K562 (cell line): ENCODE results near the gene ABLIM2. TPM values are rescaled to one million over a fixed set of nuclear protein-coding genes. Genes with fewer than 3 reads are reported as not detected.

Experiments used
- ATAC-seq: fragments of 200-7000 bp; cut with Tn5 transposase; 3 replicates; pipeline ENCODE4 v1.9.1; 2020; ENCODE audit warnings: moderate library complexity
- BruUV-seq: library from RNA; stranded (reverse); fragments of 400-500 nt; replicated peaks from 2 replicates; lab custom pipeline; 2021; lab: Mats Ljungman, UMichigan
- CTCF ChIA-PET: fragments of 300-600 bp; formaldehyde crosslinking; extraction: SDS; loops from one replicate; lab custom pipeline; 2021; ENCODE audit warnings: low intra/inter-chr PET ratio; lab: Yijun Ruan, JAX
- POLR2A ChIA-PET: fragments of 300-600, 350-650 bp; sonication (Branson Sonifier 250); formaldehyde crosslinking; extraction: SDS; loops from one replicate; lab custom pipeline; 2021; ENCODE audit warnings: antibody characterized with exemption, inconsistent platforms; lab: Yijun Ruan, JAX
- DNase-seq, 4 experiments: peaks; one replicate each; pipeline versions ENCODE4 v3.0.0 to v3.0.0-alpha.2; 2011 to 2018; ENCODE audit warnings: low spot score in 3 of 4, mixed read lengths in 3 of 4; ENCODE audit errors: extremely low read depth in 1 of 4
- FAIRE-seq: peaks from 2 replicates; lab custom pipeline; 2011; peaks lifted over from hg19 to GRCh38; lab: Jason Lieb, UNC
- H2AFZ ChIP-seq: 2 replicates; pipeline ENCODE4 v1.6.0; 2011; ENCODE audit warnings: low read depth, low read length, control low read depth, inconsistent platforms
- H3K27ac ChIP-seq: fragments of 200-600 bp; 3 replicates; pipeline ENCODE4 v1.8.0; 2011; ENCODE audit warnings: low read depth, mild to moderate bottlenecking, control low read depth, inconsistent platforms, low read length, moderate library complexity, mixed read lengths; ENCODE audit errors: extremely low read depth
- H3K27me3 ChIP-seq, 2 experiments: fragments of 300-600 bp in 1 of 2; 2 replicates in 1 of 2; 3 replicates in 1 of 2; pipeline versions ENCODE4 v1.6.0 to v1.8.0; 2011; ENCODE audit warnings: inconsistent platforms in 2 of 2, low read length in 2 of 2, mild to moderate bottlenecking in 1 of 2, mixed read lengths in 1 of 2, moderate library complexity in 1 of 2; ENCODE audit not compliant: control insufficient read depth in 2 of 2, insufficient read depth in 2 of 2
- H3K36me3 ChIP-seq: fragments of 300-600 bp; 3 replicates; pipeline ENCODE4 v1.8.0; 2011; ENCODE audit warnings: mild to moderate bottlenecking, low read length, inconsistent platforms; ENCODE audit not compliant: control insufficient read depth, insufficient read depth
- H3K4me1 ChIP-seq, 2 experiments: fragments of 200-600 bp in 1 of 2; replicated peaks in 1 of 2; 2 replicates in 1 of 2; 3 replicates in 1 of 2; pipeline versions ENCODE4 v1.5.1 to v1.8.0; 2011; ENCODE audit warnings: inconsistent platforms in 2 of 2, low read length in 2 of 2, mild to moderate bottlenecking in 1 of 2, mixed read lengths in 1 of 2, moderate library complexity in 1 of 2; ENCODE audit not compliant: control insufficient read depth in 2 of 2, insufficient read depth in 2 of 2
- H3K4me2 ChIP-seq: 2 replicates; pipeline ENCODE4 v1.6.1; 2011; ENCODE audit warnings: low read length, control low read depth, inconsistent platforms, mixed read lengths; ENCODE audit not compliant: insufficient read depth
- H3K4me3 ChIP-seq: fragments of 200-600 bp; sonication (generic), shearing (Covaris generic); 2 replicates; pipeline ENCODE4 v1.5.1; 2016; ENCODE audit warnings: control low read depth, inconsistent platforms
- H3K79me2 ChIP-seq: fragments of 200-600 bp; 3 replicates; pipeline ENCODE4 v1.8.0; 2011; ENCODE audit warnings: low read length, inconsistent platforms; ENCODE audit not compliant: control insufficient read depth, insufficient read depth
- H3K9ac ChIP-seq, 2 experiments: 2 replicates each; pipeline versions ENCODE4 v1.6.0 to v1.6.1; 2011; ENCODE audit warnings: low read depth in 2 of 2, low read length in 2 of 2, control low read depth in 1 of 2, inconsistent platforms in 1 of 2, mild to moderate bottlenecking in 1 of 2, mixed read lengths in 1 of 2; ENCODE audit not compliant: insufficient read depth in 1 of 2
- H3K9me1 ChIP-seq: one replicate; pipeline ENCODE4 v1.6.0; 2011; ENCODE audit warnings: inconsistent platforms, mild to moderate bottlenecking, low read length, moderate library complexity; ENCODE audit not compliant: control insufficient read depth, insufficient read depth
- H3K9me3 ChIP-seq: replicated peaks from 2 replicates; pipeline ENCODE4 v1.5.1; 2011; ENCODE audit warnings: low read depth, low read length, inconsistent platforms; ENCODE audit not compliant: control insufficient read depth, insufficient read depth
- H4K20me1 ChIP-seq: replicated peaks from 2 replicates; pipeline ENCODE4 v1.6.1; 2011; ENCODE audit warnings: low read length, inconsistent platforms, mixed read lengths; ENCODE audit not compliant: control insufficient read depth, insufficient read depth
- DACH1 ChIP-seq: fragments of 450-650 bp; IDR thresholded peaks from 2 replicates; pipeline ENCODE4 v1.6.1; 2018; ENCODE audit not compliant: partially characterized antibody
- EGR1 ChIP-seq: fragments of 450-650 bp; conservative IDR thresholded peaks from 2 replicates; pipeline ENCODE4 v1.6.1; 2017; ENCODE audit warnings: mild to moderate bottlenecking
- FOXK2 ChIP-seq, 2 experiments: fragments of 450-650 bp; IDR thresholded peaks in 1 of 2; conservative IDR thresholded peaks in 1 of 2; 2 replicates each; pipeline ENCODE4 v1.6.1; 2016; ENCODE audit warnings: low read depth in 2 of 2, mild to moderate bottlenecking in 1 of 2
- FUS ChIP-seq: fragments of 200-400 bp; formaldehyde crosslinking; optimal IDR thresholded peaks from 2 replicates; pipeline ENCODE3; 2017; ENCODE audit warnings: low read depth, low read length
- KLF1 ChIP-seq: fragments of 450-650 bp; IDR thresholded peaks from 2 replicates; pipeline ENCODE4 v1.6.1; 2016; ENCODE audit warnings: missing genetic modification characterization, missing compliant biosample characterization
- NRF1 ChIP-seq, 2 experiments: fragments of 450-650 bp; IDR thresholded peaks in 1 of 2; conservative IDR thresholded peaks in 1 of 2; 2 replicates each; pipeline ENCODE4 v1.6.1; 2014; ENCODE audit warnings: mild to moderate bottlenecking in 2 of 2
- PHB ChIP-seq: fragments of 250-450 bp; sonication (Bioruptor Pico); IDR thresholded peaks from 2 replicates; pipeline ENCODE4 v1.5.0; 2021
- POU5F1 ChIP-seq: fragments of 150-350 bp; IDR thresholded peaks from 2 replicates; pipeline ENCODE4 v1.6.1; 2014; ENCODE audit warnings: borderline replicate concordance, low read length, low read depth, mild to moderate bottlenecking; ENCODE audit not compliant: partially characterized antibody
- PTTG1 ChIP-seq: fragments of 450-650 bp; IDR thresholded peaks from 2 replicates; pipeline ENCODE4 v1.6.1; 2016; ENCODE audit warnings: low read depth, mild to moderate bottlenecking, missing genetic modification characterization, missing compliant biosample characterization
- RBM39 ChIP-seq: fragments of 200-400 bp; formaldehyde crosslinking; optimal IDR thresholded peaks from 2 replicates; pipeline ENCODE3; 2018; ENCODE audit warnings: low read depth, low read length
- TSC22D4 ChIP-seq: fragments of 450-650 bp; IDR thresholded peaks from 2 replicates; pipeline ENCODE4 v1.6.1; 2016; ENCODE audit warnings: missing genetic modification characterization, missing biosample characterization, control low read depth
- ZBTB1 ChIP-seq: sonication (generic); formaldehyde crosslinking; IDR thresholded peaks from 2 replicates; pipeline ENCODE4 v1.8.1; 2023; ENCODE audit warnings: missing genetic modification reagents, low read depth, mild to moderate bottlenecking, borderline replicate concordance
- WGBS: fragments of 100-300 bp; shearing (Covaris generic); methylation state at CpG from one replicate; pipeline ENCODE4 v1.1.6; 2016; ENCODE audit warnings: low coverage, mixed read lengths; ENCODE audit not compliant: insufficient coverage; ENCODE audit errors: missing lambda C conversion rate; 5-methylcytosine and 5-hydroxymethylcytosine counted together
- in situ Hi-C: fragments of 300-500 bp; cut with MboI; formaldehyde crosslinking; loops from 4 replicates; pipeline ENCODE4 v1.15.0; 2018; ENCODE audit warnings: inconsistent platforms, mixed read lengths
- intact Hi-C: fragments of 100-400 bp; cut with micrococcal nuclease; formaldehyde crosslinking; loops from 2 replicates; pipeline ENCODE4 v1.14.2; 2022
- polyA plus RNA-seq, 8 experiments: library from polyadenylated mRNA; depleted of rRNA in 4 of 8; stranded (reverse) in 5 of 8; unstranded in 3 of 8; fragments of >200 nt; fragmentation: Nextera tagmentation in 2 of 8; fragmentation: Illumina TruSeq in 1 of 8; extraction: Ambion mirVana in 2 of 8; extraction: Trizol in 1 of 8; gene quantifications; 2 replicates each; pipeline versions ENCODE4 v1.2.1 to v1.2.3, GENCODE V29; 2011 to 2014; ENCODE audit warnings: inconsistent platforms in 1 of 8, missing spikeins in 1 of 8
- total RNA-seq, 7 experiments: library from RNA; depleted of rRNA in 6 of 7; stranded (reverse); fragments of >200 nt in 6 of 7; fragmentation: Illumina TruSeq in 2 of 7; extraction: Trizol in 2 of 7; gene quantifications; 2 replicates each; pipeline versions ENCODE4 v1.2.1 to v1.2.3, GENCODE V29; 2011 to 2021; ENCODE audit warnings: low replicate concordance in 1 of 7
- TF ChIP-seq, protein P1 (sequence below): fragments of 250-450 bp; sonication (Bioruptor Pico); IDR thresholded peaks from 2 replicates; pipeline ENCODE4 v1.8.0; 2022; ENCODE audit warnings: inconsistent platforms, mild to moderate bottlenecking, moderate library complexity, borderline replicate concordance
- TF ChIP-seq, protein P2 (sequence below): fragments of 250-450 bp; sonication (Bioruptor Pico); IDR thresholded peaks from 2 replicates; pipeline ENCODE4 v1.9.0; 2021; ENCODE audit warnings: mild to moderate bottlenecking, inconsistent platforms
- TF ChIP-seq, protein P3 (sequence below): fragments of 450-650 bp; formaldehyde crosslinking; IDR thresholded peaks from 2 replicates; pipeline ENCODE4 v1.4.0; 2020; ENCODE audit warnings: mild to moderate bottlenecking, moderate library complexity
- TF ChIP-seq, protein P4 (sequence below): sonication (generic); formaldehyde crosslinking; IDR thresholded peaks from 2 replicates; pipeline ENCODE4 v1.8.1; 2022; ENCODE audit warnings: missing genetic modification reagents

The ABLIM2 gene
- total and polyA plus RNA-seq, 9 of the 15 experiments (the other 6 are each of a cell fraction or from before 2014, with no cell fraction given): not detected

DNA sequence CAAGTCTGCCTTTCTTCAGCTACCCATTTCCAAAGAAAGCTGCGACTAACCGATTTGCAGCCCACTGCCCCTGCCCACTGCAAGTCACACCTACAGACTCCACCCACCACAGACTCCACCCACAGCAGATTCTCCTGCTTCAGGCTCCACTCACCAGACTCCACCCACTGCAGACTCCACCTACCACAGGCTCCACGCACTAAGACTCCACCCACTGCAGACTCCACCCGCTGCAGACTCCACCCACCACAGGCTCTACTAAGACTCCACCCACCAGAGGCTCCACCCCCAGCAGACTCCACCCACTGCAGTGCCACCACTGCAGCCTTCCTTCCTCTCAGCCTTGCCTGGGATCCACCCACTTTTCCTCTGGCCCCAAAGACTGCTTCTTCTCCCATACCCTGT, 41.3 kb downstream of the ABLIM2 start (continued):
- TF ChIP-seq POU5F1: no peak
- peak; percentile 42 to 59; a peak in 3 of 4 replicates for TF ChIP-seq NRF1 (conservative IDR thresholded peaks at IDR 0.05 in 1 of 2, IDR thresholded peaks at IDR 0.05 in 1 of 2)
- no peak for TF ChIP-seq ZBTB1 (CRISPR knock-in tag)
- TF ChIP-seq EGR1: 0 out of 2 replicates have a peak, but pooled peaks have one; percentile 10
- TF ChIP-seq, protein P1, sequence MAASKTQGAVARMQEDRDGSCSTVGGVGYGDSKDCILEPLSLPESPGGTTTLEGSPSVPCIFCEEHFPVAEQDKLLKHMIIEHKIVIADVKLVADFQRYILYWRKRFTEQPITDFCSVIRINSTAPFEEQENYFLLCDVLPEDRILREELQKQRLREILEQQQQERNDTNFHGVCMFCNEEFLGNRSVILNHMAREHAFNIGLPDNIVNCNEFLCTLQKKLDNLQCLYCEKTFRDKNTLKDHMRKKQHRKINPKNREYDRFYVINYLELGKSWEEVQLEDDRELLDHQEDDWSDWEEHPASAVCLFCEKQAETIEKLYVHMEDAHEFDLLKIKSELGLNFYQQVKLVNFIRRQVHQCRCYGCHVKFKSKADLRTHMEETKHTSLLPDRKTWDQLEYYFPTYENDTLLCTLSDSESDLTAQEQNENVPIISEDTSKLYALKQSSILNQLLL: no peak
- no peak for TF ChIP-seq DACH1
- no peak for TF ChIP-seq KLF1 (tag)
- no peak for TF ChIP-seq RBM39
- TF ChIP-seq FUS: no peak

DNA sequence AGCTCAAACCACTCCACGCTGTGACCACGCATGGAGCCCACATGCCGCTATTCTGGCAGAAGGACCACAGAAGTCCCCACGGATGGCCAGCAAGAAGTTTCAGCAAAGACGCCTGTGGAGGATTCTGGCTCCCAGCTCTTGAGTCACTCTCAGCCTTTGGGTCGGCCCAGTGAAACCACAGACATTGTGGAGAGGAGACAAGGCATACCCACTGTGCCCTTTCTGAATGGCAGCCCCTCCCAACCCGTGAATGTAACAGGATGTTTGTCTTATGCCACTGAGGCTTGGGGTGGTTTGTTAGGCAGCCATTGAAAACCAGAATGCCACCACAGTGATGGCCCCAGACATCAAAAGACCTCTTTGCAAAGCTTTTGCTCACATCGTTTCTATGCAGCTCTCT, 42.7 kb downstream of the ABLIM2 start:
- Histone ChIP-seq H3K9me3 (no peaks in the 10 kb centered on the region), H4K20me1 (peaks cover 4% of the 10 kb centered on the region; the same call in 1 of the 2 replicates), H3K79me2 (no peaks in the 10 kb centered on the region), H3K4me2 (no peak overlapping the region), H3K4me3 (no peak overlapping the region), H3K36me3 (no peaks in the 10 kb centered on the region), H3K9me1 (no peaks in the 10 kb centered on the region), H3K4me1 (peaks cover 0 to 6% of the 10 kb centered on the region in 2 experiments; a peak in 3 of 5 replicates), H3K27ac (no peak overlapping the region), H3K9ac (no peak overlapping the region), H2AFZ (no peak overlapping the region), H3K27me3 (peaks cover 2 to 55% of the 10 kb centered on the region in 2 experiments; a peak in 4 of 5 replicates)
- intact Hi-C loops (no loop called here), in situ Hi-C loops (no loop called here)
- FAIRE-seq: no peak
- BruUV-seq: no TSS peak
- no peak for DNase-seq
- ChIA-PET CTCF (no interaction called here), POLR2A (interaction anchor here (1.0 kb wide), 1 partner anchor 12 kb away, joined by 3 read pairs; no protein-coding TSS in a partner anchor)
- WGBS: 0% methylated on average over 8 of the region's 8 CpGs
- ATAC-seq: no peak
- TF ChIP-seq, protein P2, sequence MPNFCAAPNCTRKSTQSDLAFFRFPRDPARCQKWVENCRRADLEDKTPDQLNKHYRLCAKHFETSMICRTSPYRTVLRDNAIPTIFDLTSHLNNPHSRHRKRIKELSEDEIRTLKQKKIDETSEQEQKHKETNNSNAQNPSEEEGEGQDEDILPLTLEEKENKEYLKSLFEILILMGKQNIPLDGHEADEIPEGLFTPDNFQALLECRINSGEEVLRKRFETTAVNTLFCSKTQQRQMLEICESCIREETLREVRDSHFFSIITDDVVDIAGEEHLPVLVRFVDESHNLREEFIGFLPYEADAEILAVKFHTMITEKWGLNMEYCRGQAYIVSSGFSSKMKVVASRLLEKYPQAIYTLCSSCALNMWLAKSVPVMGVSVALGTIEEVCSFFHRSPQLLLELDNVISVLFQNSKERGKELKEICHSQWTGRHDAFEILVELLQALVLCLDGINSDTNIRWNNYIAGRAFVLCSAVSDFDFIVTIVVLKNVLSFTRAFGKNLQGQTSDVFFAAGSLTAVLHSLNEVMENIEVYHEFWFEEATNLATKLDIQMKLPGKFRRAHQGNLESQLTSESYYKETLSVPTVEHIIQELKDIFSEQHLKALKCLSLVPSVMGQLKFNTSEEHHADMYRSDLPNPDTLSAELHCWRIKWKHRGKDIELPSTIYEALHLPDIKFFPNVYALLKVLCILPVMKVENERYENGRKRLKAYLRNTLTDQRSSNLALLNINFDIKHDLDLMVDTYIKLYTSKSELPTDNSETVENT (CRISPR knock-in tag): no peak
- TF ChIP-seq TSC22D4 (tag) (no peak), PHB (CRISPR knock-in tag) (no peak), PTTG1 (no peak), FOXK2 (conservative IDR thresholded peaks at IDR 0.05 in 1 of 2, IDR thresholded peaks at IDR 0.05 in 1 of 2; ENCODE audit: low read depth in 2 of 2) (no peak)
- TF ChIP-seq, protein P3, sequence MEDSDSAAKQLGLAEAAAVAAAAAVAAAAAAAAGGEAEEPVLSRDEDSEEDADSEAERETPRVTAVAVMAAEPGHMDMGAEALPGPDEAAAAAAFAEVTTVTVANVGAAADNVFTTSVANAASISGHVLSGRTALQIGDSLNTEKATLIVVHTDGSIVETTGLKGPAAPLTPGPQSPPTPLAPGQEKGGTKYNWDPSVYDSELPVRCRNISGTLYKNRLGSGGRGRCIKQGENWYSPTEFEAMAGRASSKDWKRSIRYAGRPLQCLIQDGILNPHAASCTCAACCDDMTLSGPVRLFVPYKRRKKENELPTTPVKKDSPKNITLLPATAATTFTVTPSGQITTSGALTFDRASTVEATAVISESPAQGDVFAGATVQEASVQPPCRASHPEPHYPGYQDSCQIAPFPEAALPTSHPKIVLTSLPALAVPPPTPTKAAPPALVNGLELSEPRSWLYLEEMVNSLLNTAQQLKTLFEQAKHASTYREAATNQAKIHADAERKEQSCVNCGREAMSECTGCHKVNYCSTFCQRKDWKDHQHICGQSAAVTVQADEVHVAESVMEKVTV (CRISPR knock-in tag): no peak
- TF ChIP-seq, protein P4, sequence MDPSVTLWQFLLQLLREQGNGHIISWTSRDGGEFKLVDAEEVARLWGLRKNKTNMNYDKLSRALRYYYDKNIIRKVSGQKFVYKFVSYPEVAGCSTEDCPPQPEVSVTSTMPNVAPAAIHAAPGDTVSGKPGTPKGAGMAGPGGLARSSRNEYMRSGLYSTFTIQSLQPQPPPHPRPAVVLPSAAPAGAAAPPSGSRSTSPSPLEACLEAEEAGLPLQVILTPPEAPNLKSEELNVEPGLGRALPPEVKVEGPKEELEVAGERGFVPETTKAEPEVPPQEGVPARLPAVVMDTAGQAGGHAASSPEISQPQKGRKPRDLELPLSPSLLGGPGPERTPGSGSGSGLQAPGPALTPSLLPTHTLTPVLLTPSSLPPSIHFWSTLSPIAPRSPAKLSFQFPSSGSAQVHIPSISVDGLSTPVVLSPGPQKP (CRISPR knock-in tag): no peak
